Stimulated activated CD4-positive, alpha-beta T cell treated with anti-CD3 and anti-CD28 coated beads, Interleukin-4, amount 100 ng/mL, for 1 hour (primary cell): ENCODE results near the gene ACLY.

Experiments
- DNase-seq: peaks from one replicate; pipeline ENCODE4 v3.0.0-alpha.2; 2020

ACLY gene

DNA sequence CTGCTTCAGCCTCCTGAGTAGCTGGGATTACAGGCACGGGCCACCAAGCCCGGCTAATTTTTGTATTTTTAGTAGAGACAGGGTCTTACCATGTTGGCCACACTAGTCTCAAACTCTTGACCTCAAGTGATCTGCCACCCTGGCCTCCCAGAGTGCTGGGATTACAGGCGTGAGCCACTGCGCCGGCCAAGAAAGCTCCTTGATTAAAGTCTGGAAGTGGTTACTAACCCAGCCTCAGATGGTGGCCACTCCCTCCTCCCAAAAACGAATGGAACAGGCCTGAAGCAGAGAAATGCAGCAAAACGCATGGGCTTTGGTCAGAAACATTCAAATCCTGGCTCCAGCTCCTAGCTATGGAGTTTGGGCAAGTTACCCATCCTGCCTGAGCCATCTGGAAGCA is 94.7 kb downstream of the ACLY start:
- DNase-seq, result no peak

GRCh38 chr17:41823580-41823979 is 95.2 kb downstream of the ACLY start:
- DNase-seq, result no peak

DNA sequence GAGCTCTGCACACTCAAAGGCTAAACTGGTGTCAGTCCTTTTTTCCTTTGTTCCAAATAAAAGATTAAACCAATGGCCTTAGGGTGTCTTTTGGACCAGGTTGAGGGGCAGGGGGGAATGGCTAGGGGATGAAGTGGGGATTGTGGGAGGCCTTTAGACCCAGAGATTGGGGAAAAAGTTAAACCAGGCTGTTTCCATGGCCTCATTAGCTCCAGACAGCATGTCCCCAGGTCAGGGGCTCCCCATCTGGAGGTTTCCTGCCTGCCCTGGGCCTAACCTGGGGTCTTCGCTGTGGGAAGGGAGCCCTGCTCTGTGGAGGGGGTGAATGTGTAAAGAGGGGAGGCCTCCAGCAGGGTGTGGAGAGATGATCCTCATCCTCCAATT is 95.6 kb downstream of the ACLY start:
- no peak for DNase-seq

- DNase-seq, result no peak
Measured at GRCh38 chr17:41822216-41823140, 96.3 kb downstream of the ACLY start.

DNA sequence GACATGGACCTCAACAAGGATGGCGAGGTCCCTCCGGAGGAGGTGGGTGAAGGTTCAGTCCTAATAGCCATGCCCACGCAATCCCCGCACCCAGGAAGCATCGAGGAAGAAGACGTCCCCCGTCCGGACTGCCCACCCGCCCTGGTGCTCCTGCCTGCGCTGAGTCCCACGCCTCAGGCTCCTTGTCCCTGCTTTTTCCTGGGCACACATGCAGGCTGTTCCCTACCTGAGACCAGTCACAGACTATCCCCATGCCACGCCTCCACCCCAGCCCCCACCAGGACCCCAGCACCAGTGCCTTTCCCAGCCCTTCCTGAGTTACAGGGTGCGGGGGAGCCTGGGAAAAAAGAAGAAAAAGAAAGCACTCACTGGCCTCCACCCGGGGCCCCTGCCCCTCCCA is 97.0 kb downstream of the ACLY start:
- no peak for DNase-seq

DNA sequence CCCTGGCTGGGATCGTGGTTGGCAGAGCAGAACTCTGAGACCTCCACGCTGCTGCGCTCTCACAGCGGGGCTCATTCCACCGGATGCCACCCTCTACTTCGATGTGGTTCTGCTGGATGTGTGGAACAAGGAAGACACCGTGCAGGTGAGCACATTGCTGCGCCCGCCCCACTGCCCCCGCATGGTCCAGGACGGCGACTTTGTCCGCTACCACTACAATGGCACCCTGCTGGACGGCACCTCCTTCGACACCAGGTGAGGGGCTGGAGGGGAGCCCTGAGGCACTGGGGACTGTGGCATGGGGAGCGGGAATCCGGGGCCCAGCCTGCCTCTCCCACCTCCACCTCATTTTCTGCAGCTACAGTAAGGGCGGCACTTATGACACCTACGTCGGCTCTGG is 100.7 kb downstream of the ACLY start:
- no peak for DNase-seq
